WERI-Rb-1 (cell line): ENCODE measurements around the gene A1CF.
"Not testable (repeated sequence)": the region's sequence is repeated elsewhere in the genome, so short reads cannot be mapped to it uniquely, and the experiment has no call there.

Experiments used
- DNase-seq: peaks from one replicate; pipeline ENCODE4 v3.0.0-alpha.2; 2020
- H3K27ac ChIP-seq: fragments of 250-450 bp; sonication (Bioruptor Pico); 2 replicates; pipeline ENCODE4 v1.5.1; 2020; ENCODE audit warnings: mild to moderate bottlenecking, moderate library complexity
- H3K27me3 ChIP-seq: fragments of 250-450 bp; sonication (Bioruptor Pico); 2 replicates; pipeline ENCODE4 v1.5.1; 2021; ENCODE audit warnings: mild to moderate bottlenecking, low read depth, moderate library complexity; ENCODE audit not compliant: insufficient read depth, severe bottlenecking
- H3K36me3 ChIP-seq: fragments of 250-450 bp; sonication (Bioruptor Pico); 2 replicates; pipeline ENCODE4 v1.5.1; 2020; ENCODE audit warnings: mild to moderate bottlenecking, moderate library complexity
- H3K4me3 ChIP-seq: 2 replicates; pipeline ENCODE4 v1.5.1; 2011; ENCODE audit warnings: low read depth, mild to moderate bottlenecking, control low read depth, low read length
- H3K9me3 ChIP-seq: fragments of 250-450 bp; sonication (Bioruptor Pico); 2 replicates; pipeline ENCODE4 v1.5.1; 2021; ENCODE audit warnings: mild to moderate bottlenecking, moderate library complexity; ENCODE audit not compliant: severe bottlenecking
- TF ChIP-seq, protein P1 (sequence below): IDR thresholded peaks from 2 replicates; pipeline ENCODE4 v1.5.1; 2011; ENCODE audit warnings: low read depth, mild to moderate bottlenecking, control low read depth, inconsistent platforms, low read length

The A1CF gene

DNA sequence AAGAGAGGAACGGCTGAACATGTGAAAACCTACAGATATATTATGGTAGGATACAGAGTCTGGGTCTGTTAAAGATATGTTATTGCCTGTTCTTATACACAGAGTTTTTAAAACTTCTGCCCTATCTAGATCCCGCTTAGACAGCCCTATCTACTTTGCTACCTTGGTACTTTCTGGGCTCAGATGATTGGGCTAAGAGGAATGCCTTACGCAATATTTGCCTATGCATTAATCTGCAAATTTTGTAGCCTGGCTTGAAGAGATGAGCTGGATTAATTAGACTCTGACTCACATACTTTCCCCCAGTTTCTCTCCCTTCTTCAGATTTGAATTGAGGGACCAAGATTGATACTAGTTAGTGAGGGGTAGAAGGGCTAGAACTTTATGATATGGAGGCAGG lies 33.6 kb upstream of the A1CF start:
- TF ChIP-seq, protein P1, sequence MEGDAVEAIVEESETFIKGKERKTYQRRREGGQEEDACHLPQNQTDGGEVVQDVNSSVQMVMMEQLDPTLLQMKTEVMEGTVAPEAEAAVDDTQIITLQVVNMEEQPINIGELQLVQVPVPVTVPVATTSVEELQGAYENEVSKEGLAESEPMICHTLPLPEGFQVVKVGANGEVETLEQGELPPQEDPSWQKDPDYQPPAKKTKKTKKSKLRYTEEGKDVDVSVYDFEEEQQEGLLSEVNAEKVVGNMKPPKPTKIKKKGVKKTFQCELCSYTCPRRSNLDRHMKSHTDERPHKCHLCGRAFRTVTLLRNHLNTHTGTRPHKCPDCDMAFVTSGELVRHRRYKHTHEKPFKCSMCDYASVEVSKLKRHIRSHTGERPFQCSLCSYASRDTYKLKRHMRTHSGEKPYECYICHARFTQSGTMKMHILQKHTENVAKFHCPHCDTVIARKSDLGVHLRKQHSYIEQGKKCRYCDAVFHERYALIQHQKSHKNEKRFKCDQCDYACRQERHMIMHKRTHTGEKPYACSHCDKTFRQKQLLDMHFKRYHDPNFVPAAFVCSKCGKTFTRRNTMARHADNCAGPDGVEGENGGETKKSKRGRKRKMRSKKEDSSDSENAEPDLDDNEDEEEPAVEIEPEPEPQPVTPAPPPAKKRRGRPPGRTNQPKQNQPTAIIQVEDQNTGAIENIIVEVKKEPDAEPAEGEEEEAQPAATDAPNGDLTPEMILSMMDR, result no peak
- Histone ChIP-seq H3K9me3 (no peaks in the 10 kb centered on the region), H3K27me3 (no peaks in the 10 kb centered on the region), H3K36me3 (no peaks in the 10 kb centered on the region), H3K4me3 (no peak overlapping the region), H3K27ac (no peak overlapping the region)
- DNase-seq, result no peak

DNA sequence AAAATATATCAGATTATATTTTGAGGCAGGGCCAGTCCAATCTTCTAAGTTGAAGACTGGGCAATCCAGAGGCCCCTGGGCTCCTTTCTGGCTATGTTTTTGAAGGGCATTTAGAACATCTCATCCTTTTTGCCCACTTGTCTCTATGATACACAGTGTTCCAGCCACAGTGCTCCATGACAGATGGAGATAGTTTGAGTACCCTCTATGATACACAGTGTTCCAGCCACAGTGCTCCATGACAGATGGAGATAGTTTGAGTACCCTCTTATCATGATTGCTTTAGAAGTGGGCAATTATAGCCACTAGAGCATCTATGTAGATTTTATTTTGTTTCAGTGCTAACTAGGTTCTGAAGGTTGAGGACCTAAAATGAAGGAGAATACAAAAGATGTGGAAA lies 33.1 kb upstream of the A1CF start:
- Histone ChIP-seq H3K36me3 (no peaks in the 10 kb centered on the region), H3K4me3 (no peak overlapping the region), H3K9me3 (no peaks in the 10 kb centered on the region), H3K27me3 (no peaks in the 10 kb centered on the region), H3K27ac (no peak overlapping the region)
- no peak for DNase-seq
- TF ChIP-seq, protein P1, result no peak

DNA sequence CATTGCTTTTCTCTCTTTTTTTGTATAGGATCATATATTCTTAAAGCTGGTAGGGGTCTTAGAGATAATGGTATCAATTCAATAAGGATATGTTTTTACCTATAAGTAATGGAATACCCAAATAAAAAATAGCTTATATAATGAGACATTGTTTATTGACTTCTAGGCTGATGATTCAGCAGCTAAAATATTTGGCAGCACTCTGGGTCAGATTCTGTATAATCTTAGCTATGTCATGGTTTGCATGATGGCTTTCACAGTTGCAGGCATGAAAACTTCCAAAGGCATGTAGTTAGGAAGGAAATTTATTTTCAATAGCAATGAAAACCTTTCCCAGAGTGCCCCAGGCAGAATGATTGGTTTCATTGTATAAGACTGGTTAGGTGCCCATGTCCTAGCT lies 32.1 kb upstream of the A1CF start:
- Histone ChIP-seq H3K9me3 (no peaks in the 10 kb centered on the region), H3K4me3 (no peak overlapping the region), H3K36me3 (no peaks in the 10 kb centered on the region), H3K27ac (no peak overlapping the region), H3K27me3 (no peaks in the 10 kb centered on the region)
- DNase-seq, result no peak
- TF ChIP-seq, protein P1, result no peak

DNA sequence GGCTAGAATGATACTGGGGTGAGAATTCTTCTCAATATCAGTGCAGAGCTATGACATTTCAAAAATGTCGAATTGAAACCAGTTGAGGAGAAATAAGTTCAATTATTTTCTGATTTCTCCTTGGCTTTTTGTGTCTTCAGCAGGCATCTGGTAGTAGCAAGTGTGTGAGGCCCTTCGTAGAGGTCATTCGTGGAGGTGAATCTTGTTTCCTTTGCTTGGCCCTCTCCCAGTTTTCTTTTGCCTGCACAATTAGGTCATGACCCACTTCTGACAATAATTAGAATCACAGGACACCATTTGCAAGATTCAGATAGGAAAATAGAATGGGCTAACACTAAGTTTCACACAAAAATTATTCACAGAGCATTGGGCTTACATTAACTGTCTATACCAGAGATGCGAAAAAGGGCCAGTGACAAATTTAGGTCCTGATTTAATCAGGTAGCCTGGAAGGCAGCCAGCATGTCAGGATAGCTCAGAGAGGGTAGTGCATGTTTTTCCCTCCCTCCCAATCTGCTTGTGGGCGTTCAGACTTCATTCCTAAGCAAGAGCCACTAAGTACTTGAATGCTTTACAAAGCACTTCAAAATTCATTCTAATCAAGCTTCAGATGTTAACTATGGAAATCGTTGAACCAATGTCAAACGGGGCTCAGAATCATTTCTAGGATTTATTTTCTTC lies 24.0 kb upstream of the A1CF start:
- H3K27me3 ChIP-seq, result no peaks in the 10 kb centered on the region
- no peaks in the 10 kb centered on the region for H3K36me3 ChIP-seq
- no peaks in the 10 kb centered on the region for H3K9me3 ChIP-seq
- no peak overlapping the region for H3K27ac ChIP-seq
- no peak for DNase-seq
- no peak overlapping the region for H3K4me3 ChIP-seq
- TF ChIP-seq, protein P1, result no peak

DNA sequence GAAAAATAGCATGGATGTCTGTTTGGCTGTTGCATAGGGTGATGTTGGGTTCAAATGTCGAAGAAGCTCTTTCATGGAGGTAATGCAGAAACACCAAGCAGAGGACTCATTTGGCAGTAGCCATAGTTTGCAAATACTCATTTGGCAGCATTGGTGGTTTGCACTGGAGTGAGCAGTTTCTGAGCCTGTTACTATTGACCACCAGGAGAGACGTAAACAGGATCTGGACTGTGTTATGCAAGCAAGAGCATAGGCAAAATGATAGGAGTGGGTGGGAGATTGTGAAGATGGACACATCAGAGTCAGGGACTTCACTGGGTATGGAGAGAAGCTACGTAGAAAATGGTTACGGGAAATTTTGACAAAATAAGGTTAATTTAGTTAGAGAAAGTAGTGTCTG lies 22.9 kb upstream of the A1CF start:
- no peaks in the 10 kb centered on the region for H3K36me3 ChIP-seq
- TF ChIP-seq, protein P1, result no peak
- H3K9me3 ChIP-seq, result no peaks in the 10 kb centered on the region
- no peak overlapping the region for H3K4me3 ChIP-seq
- no peaks in the 10 kb centered on the region for H3K27me3 ChIP-seq
- no peak for DNase-seq
- H3K27ac ChIP-seq, result no peak overlapping the region

DNA sequence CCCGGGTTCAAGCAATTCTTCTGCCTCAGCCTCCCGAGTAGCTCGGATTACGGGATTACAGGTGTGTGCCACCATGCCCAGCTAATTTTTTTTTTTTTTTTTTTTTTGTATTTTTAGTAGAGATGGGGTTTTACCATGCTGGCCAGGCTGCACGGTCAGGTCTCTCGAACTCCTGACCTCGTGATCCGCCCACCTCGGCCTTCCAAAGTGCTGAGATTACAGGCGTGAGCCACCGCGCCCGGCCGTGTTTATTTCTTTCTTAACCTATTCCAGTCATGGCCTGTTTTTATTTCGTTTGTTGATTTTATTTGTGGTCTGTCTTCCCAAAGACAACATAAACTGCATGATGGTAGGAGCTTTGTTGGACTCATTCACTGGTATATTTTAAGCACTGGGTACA lies 20.4 kb upstream of the A1CF start:
- H3K27ac ChIP-seq, H3K4me3 ChIP-seq, H3K9me3 ChIP-seq, DNase-seq, H3K27me3 ChIP-seq, H3K36me3 ChIP-seq: not testable (repeated sequence)
